RWPE1 (cell line): Measurements from ENCODE around the gene VIT.

Experiments used
- CTCF ChIA-PET: fragments of 350-600 bp; sonication (Branson Sonifier 250); formaldehyde crosslinking; extraction: SDS; loops from one replicate; lab custom pipeline; 2021; lab: Yijun Ruan, JAX
- POLR2A ChIA-PET: fragments of 400-600 bp; formaldehyde crosslinking; extraction: SDS; loops from one replicate; lab custom pipeline; 2020; ENCODE audit warnings: antibody characterized with exemption; ENCODE audit not compliant: low non-redundant PET; lab: Yijun Ruan, JAX
- DNase-seq: peaks from one replicate; pipeline ENCODE4 v3.0.0; 2012; ENCODE audit warnings: low spot score
- H3K27ac ChIP-seq: fragments of 450-650 bp; 2 replicates; pipeline ENCODE4 v1.5.1; 2017
- TF ChIP-seq, protein P1 (sequence below): fragments of 450-650 bp; conservative IDR thresholded peaks from 2 replicates; pipeline ENCODE4 v1.5.1; 2017; ENCODE audit warnings: low read depth, mild to moderate bottlenecking

VIT gene

DNA sequence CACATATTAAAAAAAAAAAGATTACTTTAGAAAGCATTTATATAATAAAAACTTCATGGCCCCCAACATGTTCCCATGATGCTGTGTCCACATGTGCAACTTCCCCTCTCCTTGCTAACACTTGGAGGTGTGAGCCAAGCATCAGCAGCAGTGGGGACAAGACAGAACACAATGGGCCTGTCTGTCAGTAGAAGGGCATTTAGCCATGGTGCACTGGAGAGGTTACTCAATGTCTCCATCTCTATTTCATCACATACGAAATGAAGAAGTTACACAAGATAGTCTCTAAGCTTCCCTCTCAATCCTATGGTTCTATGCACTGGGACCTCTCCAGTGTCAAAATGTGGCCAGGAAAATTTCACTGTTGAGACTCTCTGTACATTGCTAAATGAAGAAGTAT is 2.5 kb downstream of the VIT start:
- H3K27ac ChIP-seq: no peak overlapping the region
- DNase-seq: no peak
- ChIA-PET CTCF (no interaction called here), POLR2A (no interaction called here)
- TF ChIP-seq, protein P1, sequence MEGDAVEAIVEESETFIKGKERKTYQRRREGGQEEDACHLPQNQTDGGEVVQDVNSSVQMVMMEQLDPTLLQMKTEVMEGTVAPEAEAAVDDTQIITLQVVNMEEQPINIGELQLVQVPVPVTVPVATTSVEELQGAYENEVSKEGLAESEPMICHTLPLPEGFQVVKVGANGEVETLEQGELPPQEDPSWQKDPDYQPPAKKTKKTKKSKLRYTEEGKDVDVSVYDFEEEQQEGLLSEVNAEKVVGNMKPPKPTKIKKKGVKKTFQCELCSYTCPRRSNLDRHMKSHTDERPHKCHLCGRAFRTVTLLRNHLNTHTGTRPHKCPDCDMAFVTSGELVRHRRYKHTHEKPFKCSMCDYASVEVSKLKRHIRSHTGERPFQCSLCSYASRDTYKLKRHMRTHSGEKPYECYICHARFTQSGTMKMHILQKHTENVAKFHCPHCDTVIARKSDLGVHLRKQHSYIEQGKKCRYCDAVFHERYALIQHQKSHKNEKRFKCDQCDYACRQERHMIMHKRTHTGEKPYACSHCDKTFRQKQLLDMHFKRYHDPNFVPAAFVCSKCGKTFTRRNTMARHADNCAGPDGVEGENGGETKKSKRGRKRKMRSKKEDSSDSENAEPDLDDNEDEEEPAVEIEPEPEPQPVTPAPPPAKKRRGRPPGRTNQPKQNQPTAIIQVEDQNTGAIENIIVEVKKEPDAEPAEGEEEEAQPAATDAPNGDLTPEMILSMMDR: no peak

DNA sequence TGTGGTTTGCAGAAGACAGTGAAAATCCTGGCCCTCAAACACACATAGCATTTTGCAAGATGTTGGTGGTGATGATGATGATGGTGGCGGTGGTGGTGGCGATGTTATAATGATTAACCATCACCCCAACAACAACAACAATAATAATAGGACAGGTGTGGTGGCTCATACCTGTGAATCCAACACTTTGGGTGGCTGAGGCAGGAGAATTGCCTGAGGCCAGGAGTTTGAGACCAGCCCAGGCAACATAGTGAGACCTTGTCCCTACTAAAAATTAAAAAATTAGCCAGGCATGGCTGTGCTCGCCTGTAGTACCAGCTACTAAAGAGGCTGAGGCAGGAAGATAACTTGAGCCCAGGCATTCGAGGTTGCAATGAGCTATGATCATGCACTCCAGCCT is 3.8 kb downstream of the VIT start:
- ChIA-PET CTCF (no interaction called here), POLR2A (no interaction called here)
- TF ChIP-seq, protein P1: no peak
- no peak for DNase-seq
- no peak overlapping the region for H3K27ac ChIP-seq

DNA sequence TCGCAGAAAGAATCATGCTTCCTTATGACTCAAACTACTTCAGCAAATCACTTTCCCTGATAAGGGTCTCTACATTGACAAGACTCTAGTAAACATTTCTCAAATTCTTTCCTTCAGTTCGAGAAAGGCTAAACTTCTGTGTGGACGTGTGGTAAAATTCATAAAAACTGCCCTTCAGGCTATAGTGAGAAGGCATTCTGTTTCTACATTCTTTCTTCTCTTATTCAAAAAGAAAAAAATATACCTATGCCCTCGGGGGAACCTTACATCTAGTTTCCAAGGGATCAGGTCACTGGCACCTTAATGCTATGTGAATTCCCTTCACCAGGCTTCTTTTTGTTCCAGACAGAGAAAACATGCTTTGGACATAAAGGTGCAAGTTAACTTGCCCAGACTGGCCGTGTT is 4.9 kb downstream of the VIT start:
- TF ChIP-seq, protein P1: no peak
- DNase-seq: peak; percentile 61
- H3K27ac ChIP-seq: no peak overlapping the region
- CTCF ChIA-PET: interaction anchor here (0.7 kb wide), 1 partner anchor 70 kb away, joined by 6 read pairs; no protein-coding TSS in a partner anchor
- POLR2A ChIA-PET: no interaction called here

DNA sequence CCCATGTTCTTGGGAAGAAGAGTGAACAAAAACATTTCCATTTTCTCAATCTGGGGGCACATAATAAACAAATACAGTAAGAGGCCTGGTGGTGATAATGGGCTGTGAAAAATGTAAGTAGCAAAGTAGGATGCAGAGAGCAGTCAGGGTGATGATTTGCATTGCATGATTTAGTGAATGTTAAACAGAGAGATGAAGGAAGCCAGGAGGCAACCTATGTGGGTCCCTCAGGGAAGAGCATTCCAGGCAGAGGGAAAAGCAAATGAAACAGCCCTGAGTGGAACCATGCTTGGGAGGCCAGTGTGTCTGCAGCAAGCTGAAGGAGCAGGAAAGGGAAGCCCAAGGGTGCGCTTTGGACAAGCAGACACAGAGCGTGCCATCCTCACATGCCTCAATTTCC is 5.4 kb downstream of the VIT start:
- H3K27ac ChIP-seq: peak overlapping the region; percentile 35; the same call in 1 of the 2 replicates
- ChIA-PET POLR2A (no interaction called here), CTCF (no interaction called here)
- DNase-seq: no peak
- TF ChIP-seq, protein P1: no peak

DNA sequence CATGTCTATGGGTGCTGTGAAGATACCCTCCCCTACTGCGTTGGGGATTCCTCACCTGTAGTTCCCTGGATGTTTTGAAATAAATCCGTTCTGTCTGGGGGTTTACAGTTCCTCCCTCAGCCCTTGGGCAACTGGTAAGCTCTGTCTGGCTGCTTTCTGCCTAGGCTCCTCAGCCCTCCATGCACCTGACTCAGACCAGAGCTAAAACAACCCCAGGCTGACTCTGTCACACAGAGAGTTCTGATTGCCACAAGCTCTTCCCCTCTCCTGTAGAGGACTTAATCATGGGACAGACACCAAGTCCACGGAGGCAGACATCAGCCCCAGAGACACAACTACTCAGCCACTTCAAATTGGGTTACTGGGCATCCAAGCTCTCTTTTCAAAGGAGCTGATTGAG is 6.3 kb downstream of the VIT start:
- no peak overlapping the region for H3K27ac ChIP-seq
- TF ChIP-seq, protein P1: no peak
- DNase-seq: no peak
- ChIA-PET CTCF (no interaction called here), POLR2A (no interaction called here)

DNA sequence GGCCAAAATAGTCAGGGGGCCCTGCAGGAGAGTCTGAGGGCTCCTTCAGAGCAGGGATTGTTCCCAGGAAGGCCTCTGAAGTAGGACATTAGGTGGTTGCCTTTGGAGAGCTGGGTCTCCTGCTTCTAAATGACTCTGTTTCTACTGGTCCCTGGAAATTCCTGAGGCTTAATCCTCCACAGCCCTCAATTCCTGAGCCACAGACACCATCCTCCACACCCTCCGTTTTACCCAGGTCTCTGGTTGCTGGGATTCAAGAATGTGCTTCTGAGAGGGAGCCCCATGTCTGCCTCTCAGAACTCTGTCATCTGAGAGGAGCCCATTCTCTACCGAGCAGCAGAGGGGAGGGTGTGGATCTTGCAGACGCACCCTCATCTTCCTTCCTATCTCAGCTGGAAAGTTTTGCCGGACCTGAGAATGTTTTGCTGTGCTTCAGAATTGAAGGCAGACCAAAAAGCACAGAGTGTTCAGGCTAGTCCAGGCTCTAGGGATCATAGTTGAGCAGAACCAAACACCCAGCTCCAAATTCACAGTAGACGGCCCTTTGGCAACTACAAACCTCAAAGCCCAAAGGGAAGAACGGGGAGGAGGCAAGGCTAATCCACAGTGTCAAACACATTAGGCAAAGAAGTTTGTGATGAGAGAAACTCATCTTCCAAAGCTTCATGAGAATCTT is 8.1 kb downstream of the VIT start:
- no peak overlapping the region for H3K27ac ChIP-seq
- TF ChIP-seq, protein P1: no peak
- CTCF ChIA-PET: no interaction called here
- POLR2A ChIA-PET: no interaction called here
- no peak for DNase-seq
